LNCaP clone FGC (cell line): Measurements from ENCODE around the gene HSPA14.

Experiments used
- DNase-seq: peaks from one replicate; pipeline ENCODE4 v3.0.0-alpha.2; 2011; ENCODE audit warnings: low read depth
- H3K4me3 ChIP-seq: 2 replicates; pipeline ENCODE4 v1.5.1; 2011; ENCODE audit warnings: mild to moderate bottlenecking, low read depth, low read length, control low read depth
- CTCF ChIP-seq: IDR thresholded peaks from 2 replicates; pipeline ENCODE4 v1.5.1; 2012; ENCODE audit warnings: mild to moderate bottlenecking; ENCODE audit not compliant: control insufficient read depth, insufficient read depth; ENCODE audit errors: extremely low read depth

HSPA14 gene

GRCh38 chr10:14822879-14823755, 15.0 kb upstream of the HSPA14 start:
- no peak overlapping the region for H3K4me3 ChIP-seq
- DNase-seq, result no peak
- TF ChIP-seq CTCF, result peak; percentile 71

GRCh38 chr10:14823966-14824365, 14.1 kb upstream of the HSPA14 start:
- H3K4me3 ChIP-seq, result no peak overlapping the region
- DNase-seq, result no peak
- no peak for TF ChIP-seq CTCF

GRCh38 chr10:14826076-14826829, 11.9 kb upstream of the HSPA14 start:
- DNase-seq, result no peak
- H3K4me3 ChIP-seq, result no peak overlapping the region
- TF ChIP-seq CTCF, result no peak

GRCh38 chr10:14833106-14833505, 5.0 kb upstream of the HSPA14 start:
- no peak for TF ChIP-seq CTCF
- DNase-seq, result no peak
- no peak overlapping the region for H3K4me3 ChIP-seq

- no peak overlapping the region for H3K4me3 ChIP-seq
- DNase-seq, result no peak
- no peak for TF ChIP-seq CTCF
Observed at GRCh38 chr10:14836208-14836607, 1.9 kb upstream of the HSPA14 start.

- no peak for DNase-seq
- H3K4me3 ChIP-seq, result peak overlapping the region; percentile 95
- TF ChIP-seq CTCF, result no peak
Observed at GRCh38 chr10:14837003-14837756, 926 bp upstream of the HSPA14 start.
